Heart right ventricle (tissue), 16 donors: ENCODE data around the gene NPEPPS. TPM values are rescaled to one million over a fixed set of nuclear protein-coding genes. Genes with fewer than 3 reads are reported as not detected.

Experiments used
- ATAC-seq, 8 donors: fragments of 200-7000 bp; cut with Tn5 transposase; one replicate each; pipeline ENCODE4 v1.9.1; 2020; ENCODE audit warnings: mild to moderate bottlenecking in 8 of 8, moderate library complexity in 8 of 8, moderate number of reproducible peaks in 1 of 8
- DNase-seq, 2 donors: peaks; one replicate each; pipeline ENCODE4 v3.0.0-alpha.2; 2020
- H3K27ac ChIP-seq, 10 donors: fragments of 200-600 bp; sonication (generic) in 2 of 10; one replicate each; pipeline versions ENCODE4 v1.5.0 to v1.8.0; 2020 to 2022; ENCODE audit warnings: mild to moderate bottlenecking in 3 of 10
- H3K27me3 ChIP-seq, 7 donors: fragments of 200-600 bp; one replicate each; pipeline ENCODE4 v1.8.0; 2021 to 2022; ENCODE audit warnings: mild to moderate bottlenecking in 2 of 7
- H3K36me3 ChIP-seq, 9 donors: fragments of 200-600 bp; sonication (generic) in 1 of 9; one replicate each; pipeline versions ENCODE4 v1.5.0 to v1.8.0; 2020 to 2022; ENCODE audit warnings: mild to moderate bottlenecking in 2 of 9
- H3K4me1 ChIP-seq, 9 donors: fragments of 200-600 bp; sonication (generic) in 1 of 9; one replicate each; pipeline versions ENCODE4 v1.5.0 to v1.8.0; 2020 to 2022; ENCODE audit warnings: mild to moderate bottlenecking in 4 of 9
- H3K4me3 ChIP-seq, 10 donors: fragments of 200-600 bp; sonication (generic) in 2 of 10; one replicate each; pipeline versions ENCODE4 v1.5.0 to v1.8.0; 2020 to 2022; ENCODE audit warnings: mild to moderate bottlenecking in 7 of 10, moderate library complexity in 2 of 10
- H3K9me3 ChIP-seq, 11 donors: fragments of 200-600 bp in 10 of 11; sonication (generic) in 2 of 11; one replicate each; pipeline versions ENCODE4 v1.5.0 to v1.8.0; 2013 to 2022; ENCODE audit warnings: mild to moderate bottlenecking in 2 of 11, control low read depth in 1 of 11, moderate library complexity in 1 of 11
- CTCF ChIP-seq, 9 donors: fragments of 200-600 bp; sonication (generic) in 2 of 9; IDR thresholded peaks; one replicate each; pipeline versions ENCODE4 v1.5.0 to v1.8.0; 2021 to 2022; ENCODE audit warnings: antibody characterized with exemption in 9 of 9, mild to moderate bottlenecking in 5 of 9, moderate library complexity in 1 of 9
- WGBS, 2 donors: extraction: QIAGEN DNeasy Blood & Tissue Kit; methylation state at CpG; one replicate each; pipeline ENCODE4 v1.1.7; 2013; ENCODE audit warnings: inconsistent platforms in 1 of 2; 5-methylcytosine and 5-hydroxymethylcytosine counted together
- intact Hi-C, 10 donors: fragments of 100-400 bp; cut with DNase I; formaldehyde crosslinking; loops; one replicate each; pipeline versions ENCODE4 v1.11.1 to v1.14.2; 2022
- polyA plus RNA-seq, 2 donors: library from polyadenylated mRNA; stranded (reverse); fragments of 200-250 nt; gene quantifications; one replicate each; pipeline ENCODE4 v1.2.3, GENCODE V29; 2013
- total RNA-seq, 10 donors: library from RNA; stranded (reverse); fragmentation: NEBNext Ultra II Directional in 3 of 10; extraction: Animal tissue kit (Norgen Biotek cat#: 25700) in 3 of 10; gene quantifications; one replicate each; pipeline versions ENCODE4 v1.2.1 to v1.2.4, GENCODE V29; 2021 to 2023
- donor health status: Arrhythmogenic right ventricular cardiomyopathy.
- donor health status: ischemic (EF 13 %, LVEDD 7.1; RV severe dilation, severe dysfunction).
- donor health status: healthy with polysubstance abuse.
- donor health status: DM: no; HTN: yes; CAD: no.
- donor health status: DM: no; HTN: no; CAD: no.
- donor health status: ischemic (EF 25% LVEDD 6.9; RV normal size, moderate dysfunction).
- donor health status: ischemic (EF 25% LVEDD 5.7; RV mildly dilated, moderate dysfunction).
- donor health status: healthy.
- donor health status: DM: yes; HTN: yes; CAD: no.
- donor health status: Ischemic cardiomyopathy.
- donor health status: ischemic (EF 35%, LVEDD 5.7; RV mildly dilated, moderate dysfunction).
- donor health status: nonischemic (EF 11% LVEDD 7.7; RV severe dilation, severe dysfunction).
- donor health status: DM: yes; HTN: yes; CAD: no.
- donor health status: PGD.
- donor health status: ischemic (EF 29% LVEDD 5.4; RV normal size, mild dysfunction).
- donor health status: nonischemic (EF 23%, LVEDD 6.1; RV moderate dilation, normal function).

NPEPPS gene
- total and polyA plus RNA-seq, 12 donors, result 21.8 to 104 (median 85.0) TPM

- no peak overlapping the region for H3K27ac ChIP-seq
- no peak overlapping the region for H3K4me3 ChIP-seq
- no peak for ATAC-seq
- no peak for DNase-seq
- TF ChIP-seq CTCF (IDR thresholded peaks at IDR 0.05), result no peak
- no peaks in the 10 kb centered on the region for H3K9me3 ChIP-seq
- intact Hi-C loops, result loop anchor here in 1 of 10 donors (10.0 kb wide), 1 partner anchor 303 kb away; the partner anchor contains the start of gene EFCAB13
- H3K4me1 ChIP-seq, result peaks cover 0 to 3% (median under 1%) of the 10 kb centered on the region in 9 donors
- H3K27me3 ChIP-seq, result no peaks in the 10 kb centered on the region
- H3K36me3 ChIP-seq, result peaks cover 0 to 49% (median 5%) of the 10 kb centered on the region in 9 donors
- 97 to 99% methylated on average over 8 of the region's 8 CpGs for WGBS, 2 donors
Observed at GRCh38 chr17:47628014-47628566, 97.2 kb downstream of the NPEPPS start.

DNA sequence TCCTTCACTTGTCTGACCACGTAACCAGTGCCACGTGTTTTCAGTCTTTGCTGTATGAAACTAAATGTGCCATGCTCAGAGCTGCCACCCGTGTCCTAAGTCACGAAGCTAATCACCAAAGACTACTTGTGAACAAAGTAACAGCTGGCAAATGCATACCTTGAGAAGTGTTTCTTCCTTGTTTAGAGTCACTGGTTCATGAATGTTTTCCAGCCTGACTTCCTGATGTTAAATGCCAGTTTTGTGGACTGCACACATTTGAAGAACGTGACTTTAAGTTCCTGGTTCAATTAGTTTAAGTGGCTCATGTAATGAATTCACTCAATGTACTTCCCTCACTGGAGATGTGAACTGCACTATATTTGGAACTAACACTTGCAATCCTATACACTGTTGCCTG, 98.9 kb downstream of the NPEPPS start:
- WGBS, 2 donors, result 61 to 78% methylated on average over 5 of the region's 5 CpGs
- no peaks in the 10 kb centered on the region for H3K9me3 ChIP-seq
- H3K27ac ChIP-seq, result no peak overlapping the region
- ATAC-seq (no peak), DNase-seq (no peak)
- H3K27me3 ChIP-seq, result no peaks in the 10 kb centered on the region
- intact Hi-C loops, result loop anchor here in 1 of 10 donors (10.0 kb wide), 1 partner anchor 305 kb away; the partner anchor contains the start of gene EFCAB13
- H3K4me1 ChIP-seq, result no peaks in the 10 kb centered on the region
- H3K36me3 ChIP-seq, result peaks cover 0 to 49% (median 5%) of the 10 kb centered on the region in 9 donors
- no peak for TF ChIP-seq CTCF (IDR thresholded peaks at IDR 0.05)
- no peak overlapping the region for H3K4me3 ChIP-seq

- H3K27me3 ChIP-seq, result no peaks in the 10 kb centered on the region
- intact Hi-C loops, result no loop called here
- no peak for TF ChIP-seq CTCF (IDR thresholded peaks at IDR 0.05)
- WGBS, 2 donors, result 50 to 56% methylated on average over 2 of the region's 2 CpGs
- H3K4me3 ChIP-seq, result no peak overlapping the region
- DNase-seq (no peak), ATAC-seq (no peak)
- no peak overlapping the region for H3K27ac ChIP-seq
- no peaks in the 10 kb centered on the region for H3K9me3 ChIP-seq
- peaks cover 0 to 50% (median 1%) of the 10 kb centered on the region in 9 donors for H3K36me3 ChIP-seq
- peaks cover 0 to 2% (median 0%) of the 10 kb centered on the region in 9 donors for H3K4me1 ChIP-seq
Observed at GRCh38 chr17:47630614-47631013, 99.7 kb downstream of the NPEPPS start.

DNA sequence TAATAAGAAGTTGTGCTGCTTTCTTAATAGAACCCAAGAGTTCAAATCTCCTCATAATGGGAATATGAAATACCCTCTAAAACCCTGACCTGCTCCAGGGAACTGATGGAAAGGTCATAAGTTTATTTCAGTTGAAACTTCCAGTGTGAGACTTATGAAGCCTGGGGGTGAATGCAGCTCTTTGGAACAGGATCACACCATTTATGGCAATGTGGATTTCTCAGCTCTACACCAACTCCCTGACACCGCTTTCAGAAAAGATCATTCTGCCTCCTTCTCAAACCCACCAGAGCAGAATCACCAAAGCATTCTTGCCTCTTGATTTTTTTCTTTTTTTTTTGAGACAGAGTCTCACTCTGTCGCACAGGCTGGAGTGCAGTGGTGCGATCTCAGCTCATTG, 102.1 kb downstream of the NPEPPS start:
- WGBS, 2 donors, result 97% methylated on average over 3 of the region's 3 CpGs
- peaks cover 0 to 10% (median 0%) of the 10 kb centered on the region in 9 donors for H3K4me1 ChIP-seq
- intact Hi-C loops, result no loop called here

More for the DNA sequence above, 102.1 kb downstream of the NPEPPS start:
- Histone ChIP-seq H3K27me3 (no peaks in the 10 kb centered on the region), H3K9me3 (no peaks in the 10 kb centered on the region), H3K27ac (no peak overlapping the region), H3K4me3 (no peak overlapping the region), H3K36me3 (peaks cover 0 to 51% (median 11%) of the 10 kb centered on the region in 9 donors)
- TF ChIP-seq CTCF (IDR thresholded peaks at IDR 0.05), result no peak
- no peak for DNase-seq
- no peak for ATAC-seq
